NCI-H526 (cell line): ENCODE data around the gene ZBTB26.
"Not testable (repeated sequence)": the region's sequence is repeated elsewhere in the genome, so short reads cannot be mapped to it uniquely, and the experiment has no call there.

ENCODE experiments used
- DNase-seq, 2 experiments: peaks; one replicate each; lab custom pipeline; 2025; lab: John Stamatoyannopoulos, UW

Gene ZBTB26

GRCh38 chr9:122923947-122924346, 7.4 kb downstream of the ZBTB26 start:
- DNase-seq = no peak

GRCh38 chr9:122922713-122923112, 8.6 kb downstream of the ZBTB26 start:
- no peak for DNase-seq

GRCh38 chr9:122918310-122918709, 13.0 kb downstream of the ZBTB26 start:
- DNase-seq = no peak

- peak; percentile 73 to 84 for DNase-seq
These were observed 18.2 kb downstream of the ZBTB26 start, which contains the start of gene ZBTB6 for GRCh38 chr9:122912964-122913673. TSS of gene ZBTB6 (minus strand) at chr9:122913323. CDS start at chr9:122912072, 1,251 bp downstream.

- DNase-seq = no peak
These were observed 18.7 kb downstream of the ZBTB26 start for GRCh38 chr9:122912671-122912963.

- DNase-seq = not testable (repeated sequence)
These were observed 25.2 kb downstream of the ZBTB26 start for GRCh38 chr9:122906122-122906521.

GRCh38 chr9:122904823-122905710, 26.2 kb downstream of the ZBTB26 start, which contains the start of gene RC3H2:
TSS of gene RC3H2 (minus strand) at chr9:122905359. CDS start at chr9:122897509, 7,850 bp downstream.
- peak; percentile 98 to 99 for DNase-seq

- DNase-seq = peak; percentile 42 to 45
These were observed 26.9 kb downstream of the ZBTB26 start for GRCh38 chr9:122904466-122904822.

GRCh38 chr9:122900791-122901190, 30.5 kb downstream of the ZBTB26 start:
- no peak for DNase-seq

GRCh38 chr9:122897969-122898368, 33.3 kb downstream of the ZBTB26 start:
- no peak for DNase-seq

- no peak for DNase-seq
These were observed 42.8 kb downstream of the ZBTB26 start for GRCh38 chr9:122888480-122888879.

GRCh38 chr9:122883125-122883524, 48.2 kb downstream of the ZBTB26 start:
- DNase-seq = no peak

GRCh38 chr9:122879443-122879842, 51.9 kb downstream of the ZBTB26 start:
- no peak for DNase-seq

GRCh38 chr9:122875523-122875922, 55.8 kb downstream of the ZBTB26 start:
- DNase-seq = no peak

- DNase-seq = not testable (repeated sequence)
These were observed 64.0 kb downstream of the ZBTB26 start for GRCh38 chr9:122867276-122867675.

- DNase-seq = no peak
These were observed 65.2 kb downstream of the ZBTB26 start for GRCh38 chr9:122866079-122866478.
